ENCODE data around the gene MAPK1.

GRCh38 chr22:21889251-21889990 lies 22.0 kb upstream of the MAPK1 start:
- TF ChIP-seq POLR2A (IDR thresholded peaks at IDR 0.05): no peak
- no peak for TF ChIP-seq CTCF (IDR thresholded peaks at IDR 0.05)

All from uterus (tissue), 2 donors.